IMR-90 (cell line): ENCODE results near the gene ARMH2. TPM values are rescaled to one million over a fixed set of nuclear protein-coding genes. Genes with fewer than 3 reads are reported as not detected.

Experiments used
- ATAC-seq: fragments of 200-7000 bp; cut with Tn5 transposase; 2 replicates; pipeline ENCODE4 v1.9.1; 2020; ENCODE audit warnings: low read depth, mild to moderate bottlenecking, moderate library complexity
- BruUV-seq: library from RNA; stranded (reverse); fragments of 400-500 nt; replicated peaks from 2 replicates; lab custom pipeline; 2021; lab: Mats Ljungman, UMichigan
- CTCF ChIA-PET: fragments of 300-600 bp; formaldehyde crosslinking; extraction: SDS; loops from one replicate; lab custom pipeline; 2021; ENCODE audit warnings: antibody characterized with exemption; lab: Yijun Ruan, JAX
- POLR2A ChIA-PET: fragments of 300-600 bp; sonication (Branson Sonifier 250); formaldehyde crosslinking; loops from one replicate; lab custom pipeline; 2022; ENCODE audit warnings: antibody characterized with exemption; ENCODE audit not compliant: unreplicated experiment; lab: Charles Lee
- DNase-seq: peaks from one replicate; pipeline ENCODE4 v3.0.0; 2013
- H2AFZ ChIP-seq: replicated peaks from 2 replicates; pipeline ENCODE3; 2013; ENCODE audit warnings: low read length, mild to moderate bottlenecking; ENCODE audit not compliant: poor library complexity
- H2AK5ac ChIP-seq: 2 replicates; pipeline ENCODE4 v1.6.1; 2013; ENCODE audit warnings: low read depth, low read length, inconsistent platforms
- H2AK9ac ChIP-seq: replicated peaks from 2 replicates; pipeline ENCODE3; 2013; ENCODE audit warnings: mild to moderate bottlenecking, low read depth, low read length, moderate library complexity; ENCODE audit not compliant: poor library complexity
- H2BK120ac ChIP-seq: 2 replicates; pipeline ENCODE4 v1.6.1; 2013; ENCODE audit warnings: low read depth, low read length, inconsistent platforms
- H2BK15ac ChIP-seq: 3 replicates; pipeline ENCODE4 v1.6.1; 2013; ENCODE audit warnings: low read depth, low read length, inconsistent platforms
- H2BK20ac ChIP-seq: 2 replicates; pipeline ENCODE4 v1.6.1; 2013; ENCODE audit warnings: low read depth, mild to moderate bottlenecking, inconsistent platforms, low read length, moderate library complexity
- H2BK5ac ChIP-seq: 2 replicates; pipeline ENCODE4 v1.6.1; 2013; ENCODE audit warnings: mild to moderate bottlenecking, low read depth, low read length, inconsistent platforms; ENCODE audit not compliant: poor library complexity, severe bottlenecking
- H3K14ac ChIP-seq: replicated peaks from 2 replicates; pipeline ENCODE4 v1.6.1; 2013; ENCODE audit warnings: low read depth, low read length, inconsistent platforms
- H3K18ac ChIP-seq: 2 replicates; pipeline ENCODE4 v1.6.1; 2013; ENCODE audit warnings: low read depth, low read length, control low read depth
- H3K23ac ChIP-seq: 2 replicates; pipeline ENCODE4 v1.6.1; 2013; ENCODE audit warnings: low read depth, low read length, inconsistent platforms
- H3K27ac ChIP-seq: 2 replicates; pipeline ENCODE4 v1.5.1; 2013; ENCODE audit warnings: mild to moderate bottlenecking, control low read depth, low read length; ENCODE audit not compliant: insufficient read depth
- H3K27me3 ChIP-seq: 2 replicates; pipeline ENCODE4 v1.6.1; 2013; ENCODE audit warnings: low read length; ENCODE audit not compliant: control insufficient read depth, insufficient read depth
- H3K36me3 ChIP-seq: 2 replicates; pipeline ENCODE4 v1.6.1; 2013; ENCODE audit warnings: low read length, mixed read lengths; ENCODE audit not compliant: control insufficient read depth, insufficient read depth
- H3K4ac ChIP-seq: 2 replicates; pipeline ENCODE4 v1.6.1; 2013; ENCODE audit warnings: low read depth, low read length, inconsistent platforms
- H3K4me1 ChIP-seq: 2 replicates; pipeline ENCODE4 v1.6.1; 2013; ENCODE audit warnings: low read length, mixed read lengths; ENCODE audit not compliant: control insufficient read depth, insufficient read depth
- H3K4me2 ChIP-seq: 2 replicates; pipeline ENCODE4 v1.6.1; 2013; ENCODE audit warnings: low read depth, mild to moderate bottlenecking, control low read depth, low read length, moderate library complexity
- H3K4me3 ChIP-seq: 2 replicates; pipeline ENCODE4 v1.5.1; 2013; ENCODE audit warnings: low read depth, mild to moderate bottlenecking, control low read depth, low read length, moderate library complexity; ENCODE audit not compliant: insufficient read depth
- H3K56ac ChIP-seq: 2 replicates; pipeline ENCODE4 v1.6.1; 2013; ENCODE audit warnings: low read length, inconsistent platforms; ENCODE audit not compliant: insufficient read depth; ENCODE audit errors: extremely low read depth
- H3K79me1 ChIP-seq, 2 experiments: 2 replicates each; pipeline ENCODE4 v1.6.1; 2013; ENCODE audit warnings: low read length in 2 of 2, inconsistent platforms in 1 of 2, low read depth in 1 of 2
- H3K9ac ChIP-seq: 2 replicates; pipeline ENCODE4 v1.6.1; 2013; ENCODE audit warnings: low read depth, low read length, control low read depth
- H3K9me1 ChIP-seq: 2 replicates; pipeline ENCODE4 v1.6.1; 2013; ENCODE audit warnings: low read length, inconsistent platforms; ENCODE audit not compliant: insufficient read depth
- H3K9me3 ChIP-seq: 2 replicates; pipeline ENCODE4 v1.6.1; 2013; ENCODE audit warnings: low read length; ENCODE audit not compliant: control insufficient read depth, insufficient read depth
- H4K20me1 ChIP-seq: 2 replicates; pipeline ENCODE4 v1.6.1; 2013; ENCODE audit warnings: low read length, inconsistent platforms; ENCODE audit not compliant: insufficient read depth
- H4K5ac ChIP-seq: 2 replicates; pipeline ENCODE4 v1.6.1; 2013; ENCODE audit warnings: mild to moderate bottlenecking, low read depth, low read length, control low read depth
- H4K8ac ChIP-seq, 2 experiments: 2 replicates each; pipeline ENCODE4 v1.6.1; 2013; ENCODE audit warnings: low read depth in 2 of 2, low read length in 2 of 2, control low read depth in 1 of 2, inconsistent platforms in 1 of 2
- H4K91ac ChIP-seq: 2 replicates; pipeline ENCODE4 v1.6.1; 2013; ENCODE audit warnings: low read depth, low read length, inconsistent platforms; ENCODE audit not compliant: insufficient read depth
- BHLHE40 ChIP-seq: fragments of 150-350 bp; IDR thresholded peaks from 2 replicates; pipeline ENCODE4 v1.6.1; 2016; ENCODE audit warnings: mild to moderate bottlenecking, low read depth, low read length
- CEBPB ChIP-seq: IDR thresholded peaks from 2 replicates; pipeline ENCODE4 v1.6.1; 2012; ENCODE audit warnings: low read depth, low read length, improper control_type of control experiment
- CHD1 ChIP-seq: IDR thresholded peaks from 2 replicates; pipeline ENCODE4 v1.6.1; 2012; ENCODE audit warnings: low read depth, low read length, improper control_type of control experiment
- CTCF ChIP-seq: conservative IDR thresholded peaks from 2 replicates; pipeline ENCODE4 v1.5.1; 2012; ENCODE audit warnings: mild to moderate bottlenecking, low read depth, low read length, improper control_type of control experiment
- FOS ChIP-seq: fragments of 150-350 bp; IDR thresholded peaks from 2 replicates; pipeline ENCODE4 v1.6.1; 2016; ENCODE audit warnings: low read depth, low read length
- MAFK ChIP-seq: IDR thresholded peaks from 2 replicates; pipeline ENCODE4 v1.6.1; 2012; ENCODE audit warnings: low read depth, low read length, improper control_type of control experiment
- MAZ ChIP-seq: IDR thresholded peaks from 2 replicates; pipeline ENCODE4 v1.6.1; 2012; ENCODE audit warnings: low read depth, mild to moderate bottlenecking, low read length, improper control_type of control experiment, moderate library complexity, borderline replicate concordance
- MXI1 ChIP-seq: IDR thresholded peaks from 2 replicates; pipeline ENCODE4 v1.6.1; 2012; ENCODE audit warnings: low read depth, mild to moderate bottlenecking, low read length, moderate library complexity, borderline replicate concordance
- NFE2L2 ChIP-seq: fragments of 150-350 bp; IDR thresholded peaks from 2 replicates; pipeline ENCODE4 v1.6.1; 2016; ENCODE audit warnings: low read depth, mild to moderate bottlenecking, low read length
- POLR2A ChIP-seq: IDR thresholded peaks from 2 replicates; pipeline ENCODE4 v1.6.1; 2012; ENCODE audit warnings: mild to moderate bottlenecking, low read depth, low read length
- RAD21 ChIP-seq: IDR thresholded peaks from 2 replicates; pipeline ENCODE4 v1.6.1; 2012; ENCODE audit warnings: low read length, improper control_type of control experiment
- RCOR1 ChIP-seq: IDR thresholded peaks from 2 replicates; pipeline ENCODE4 v1.6.1; 2012; ENCODE audit warnings: mild to moderate bottlenecking, low read length, improper control_type of control experiment; ENCODE audit not compliant: insufficient replicate concordance
- RFX5 ChIP-seq: IDR thresholded peaks from 2 replicates; pipeline ENCODE4 v1.8.0; 2012; ENCODE audit warnings: low read depth, mild to moderate bottlenecking, low read length, moderate library complexity
- SMC3 ChIP-seq: fragments of 150-350 bp; IDR thresholded peaks from 2 replicates; pipeline ENCODE4 v1.6.1; 2016; ENCODE audit warnings: low read depth, mild to moderate bottlenecking, antibody characterized with exemption, low read length, moderate library complexity
- USF2 ChIP-seq: fragments of 150-350 bp; IDR thresholded peaks from 2 replicates; pipeline ENCODE4 v1.6.1; 2017; ENCODE audit warnings: mild to moderate bottlenecking, antibody characterized with exemption, low read length, low read depth
- WGBS, 2 experiments: methylation state at CpG; one replicate each; pipeline versions ENCODE4 v1.1.5 to v1.1.7; 2013; ENCODE audit warnings: missing lambda C conversion rate in 2 of 2; ENCODE audit not compliant: insufficient read length in 1 of 2; ENCODE audit errors: extremely low coverage in 2 of 2; 5-methylcytosine and 5-hydroxymethylcytosine counted together
- dilution Hi-C: fragments of 300-500 bp; cut with HindIII; formaldehyde crosslinking; loops from one replicate; pipeline ENCODE4 v1.14.3; 2018; ENCODE audit warnings: low sequenced_read_pairs; ENCODE audit not compliant: unreplicated experiment
- in situ Hi-C: fragments of 300-500 bp; cut with MboI; formaldehyde crosslinking; loops from 3 replicates; pipeline ENCODE4 v1.14.3; 2019; ENCODE audit warnings: low sequenced_read_pairs, inconsistent platforms, mixed read lengths
- intact Hi-C: fragments of 100-400 bp; cut with micrococcal nuclease; formaldehyde crosslinking; loops from 2 replicates; pipeline ENCODE4 v1.10.0; 2022
- polyA plus RNA-seq, 3 experiments: library from polyadenylated mRNA; depleted of rRNA; stranded (reverse); fragments of >200 nt; gene quantifications; 2 replicates each; pipeline ENCODE4 v1.2.3, GENCODE V29; 2012; ENCODE audit warnings: low replicate concordance in 1 of 3
- total RNA-seq: library from RNA; depleted of rRNA; stranded (reverse); fragments of >200 nt; gene quantifications from 2 replicates; pipeline ENCODE4 v1.2.3, GENCODE V29; 2012
- TF ChIP-seq, protein P1 (sequence below): fragments of 150-350 bp; IDR thresholded peaks from 2 replicates; pipeline ENCODE4 v1.6.1; 2016; ENCODE audit warnings: low read depth, mild to moderate bottlenecking, low read length, moderate library complexity, borderline replicate concordance

The ARMH2 gene
- total and polyA plus RNA-seq, 2 of the 4 experiments (the other 2 are of a cell fraction): not detected

- no peak overlapping the region for H2BK20ac ChIP-seq
- no peaks in the 10 kb centered on the region for H3K27me3 ChIP-seq
- no peak overlapping the region for H4K5ac ChIP-seq
- in situ Hi-C loops: no loop called here
- H3K23ac ChIP-seq: no peak overlapping the region
- H2BK5ac ChIP-seq: no peak overlapping the region
- H4K91ac ChIP-seq: no peak overlapping the region
- no peaks in the 10 kb centered on the region for H3K9me3 ChIP-seq
- no peaks in the 10 kb centered on the region for H4K20me1 ChIP-seq
- no peak overlapping the region for H3K4ac ChIP-seq
- no peak overlapping the region for H2AFZ ChIP-seq
- H3K79me1 ChIP-seq: no peaks in the 10 kb centered on the region
- no CpG with 5 or more reads among the region's 3 CpGs for WGBS, 2 experiments
- no peak overlapping the region for H2BK15ac ChIP-seq
- peaks cover 14% of the 10 kb centered on the region for H3K36me3 ChIP-seq
- no peak overlapping the region for H3K4me3 ChIP-seq
- H3K9ac ChIP-seq: no peak overlapping the region
- H3K9me1 ChIP-seq: 0 out of 2 replicates have a peak, but pooled peaks cover 5% of the 10 kb centered on the region
- TF ChIP-seq MAFK (no peak), NFE2L2 (no peak), FOS (no peak), CTCF (no peak), MAZ (no peak), CEBPB (no peak), RAD21 (no peak), POLR2A (no peak), RFX5 (no peak), USF2 (no peak), RCOR1 (no peak), BHLHE40 (no peak), CHD1 (no peak), SMC3 (no peak), MXI1 (no peak)
- TF ChIP-seq, protein P1, sequence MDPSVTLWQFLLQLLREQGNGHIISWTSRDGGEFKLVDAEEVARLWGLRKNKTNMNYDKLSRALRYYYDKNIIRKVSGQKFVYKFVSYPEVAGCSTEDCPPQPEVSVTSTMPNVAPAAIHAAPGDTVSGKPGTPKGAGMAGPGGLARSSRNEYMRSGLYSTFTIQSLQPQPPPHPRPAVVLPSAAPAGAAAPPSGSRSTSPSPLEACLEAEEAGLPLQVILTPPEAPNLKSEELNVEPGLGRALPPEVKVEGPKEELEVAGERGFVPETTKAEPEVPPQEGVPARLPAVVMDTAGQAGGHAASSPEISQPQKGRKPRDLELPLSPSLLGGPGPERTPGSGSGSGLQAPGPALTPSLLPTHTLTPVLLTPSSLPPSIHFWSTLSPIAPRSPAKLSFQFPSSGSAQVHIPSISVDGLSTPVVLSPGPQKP: no peak
- no peak overlapping the region for H2AK9ac ChIP-seq
- H3K56ac ChIP-seq: no peak overlapping the region
- no peak overlapping the region for H3K27ac ChIP-seq
- H2BK120ac ChIP-seq: no peak overlapping the region
- H4K8ac ChIP-seq: no peak overlapping the region
- H3K4me2 ChIP-seq: no peak overlapping the region
- peaks cover 9% of the 10 kb centered on the region for H3K4me1 ChIP-seq
- no peak for DNase-seq
- H3K14ac ChIP-seq: no peak overlapping the region
- no peak for ATAC-seq
- H2AK5ac ChIP-seq: no peak overlapping the region
- intact Hi-C loops: loop anchor here (5.0 kb wide), 1 partner anchor 32 kb away; the partner anchor contains the start of gene ARMH2
- dilution Hi-C loops: loop anchor here (25.0 kb wide), 1 partner anchor 258 kb away; no protein-coding TSS in a partner anchor
- BruUV-seq: no TSS peak
- CTCF ChIA-PET: interaction anchor here (0.6 to 1.0 kb wide), 2 partner anchors 8 to 26 kb away, joined by 3 to 4 read pairs; no protein-coding TSS in a partner anchor
- POLR2A ChIA-PET: no interaction called here
- H3K18ac ChIP-seq: no peak overlapping the region
Measured at GRCh38 chr6:24829657-24830056, 30.9 kb upstream of the ARMH2 start.
